GM13977 (cell line): Measurements from ENCODE around the gene SETBP1.

Experiments
- DNase-seq: peaks from one replicate; pipeline ENCODE4 v3.0.0; 2012; ENCODE audit warnings: low spot score
- CTCF ChIP-seq: IDR thresholded peaks from 2 replicates; pipeline ENCODE4 v1.5.1; 2012; ENCODE audit warnings: mild to moderate bottlenecking, control low read depth; ENCODE audit not compliant: insufficient read depth; ENCODE audit errors: extremely low read depth, missing control alignments
- in situ Hi-C: fragments of 300-500 bp; cut with MboI; formaldehyde crosslinking; loops from one replicate; pipeline ENCODE4 v1.12.0; 2022; ENCODE audit warnings: low sequenced_read_pairs, low pct_unique_long_range_greater_than_20kb, mixed read lengths, inconsistent platforms; ENCODE audit not compliant: unreplicated experiment

The SETBP1 gene

GRCh38 chr18:44835703-44836102 lies 155.0 kb downstream of the SETBP1 start:
- TF ChIP-seq CTCF = no peak
- DNase-seq = no peak
- in situ Hi-C loops = no loop called here

GRCh38 chr18:44836263-44836662 lies 155.6 kb downstream of the SETBP1 start:
- DNase-seq = no peak
- no peak for TF ChIP-seq CTCF
- in situ Hi-C loops = no loop called here

GRCh38 chr18:44837482-44838180 lies 156.9 kb downstream of the SETBP1 start:
- in situ Hi-C loops = no loop called here
- DNase-seq = no peak
- TF ChIP-seq CTCF = no peak

GRCh38 chr18:44838971-44839666 lies 158.4 kb downstream of the SETBP1 start:
- peak; percentile 62 for DNase-seq
- in situ Hi-C loops = no loop called here
- TF ChIP-seq CTCF = no peak

GRCh38 chr18:44840058-44840790 lies 159.5 kb downstream of the SETBP1 start:
- no peak for DNase-seq
- TF ChIP-seq CTCF = no peak
- in situ Hi-C loops = no loop called here

- in situ Hi-C loops = no loop called here
- TF ChIP-seq CTCF = no peak
- no peak for DNase-seq
Measured at GRCh38 chr18:44841221-44841620, 160.5 kb downstream of the SETBP1 start.
